Epithelial cell of esophagus (primary cell): ENCODE results near the gene CPLX1.
"Not testable (repeated sequence)": the region's sequence is repeated elsewhere in the genome, so short reads cannot be mapped to it uniquely, and the experiment has no call there.

Experiments used
- DNase-seq: peaks from one replicate; pipeline ENCODE4 v3.0.0; 2010; ENCODE audit warnings: low read depth
- H3K4me3 ChIP-seq: 2 replicates; pipeline ENCODE4 v1.5.1; 2011; ENCODE audit warnings: mild to moderate bottlenecking, low read length, control low read depth
- CTCF ChIP-seq: IDR thresholded peaks from 2 replicates; pipeline ENCODE4 v1.5.1; 2011; ENCODE audit warnings: low read depth, mild to moderate bottlenecking, low read length, control low read depth, inconsistent platforms; ENCODE audit not compliant: insufficient read depth; ENCODE audit errors: missing control alignments

The CPLX1 gene

DNA sequence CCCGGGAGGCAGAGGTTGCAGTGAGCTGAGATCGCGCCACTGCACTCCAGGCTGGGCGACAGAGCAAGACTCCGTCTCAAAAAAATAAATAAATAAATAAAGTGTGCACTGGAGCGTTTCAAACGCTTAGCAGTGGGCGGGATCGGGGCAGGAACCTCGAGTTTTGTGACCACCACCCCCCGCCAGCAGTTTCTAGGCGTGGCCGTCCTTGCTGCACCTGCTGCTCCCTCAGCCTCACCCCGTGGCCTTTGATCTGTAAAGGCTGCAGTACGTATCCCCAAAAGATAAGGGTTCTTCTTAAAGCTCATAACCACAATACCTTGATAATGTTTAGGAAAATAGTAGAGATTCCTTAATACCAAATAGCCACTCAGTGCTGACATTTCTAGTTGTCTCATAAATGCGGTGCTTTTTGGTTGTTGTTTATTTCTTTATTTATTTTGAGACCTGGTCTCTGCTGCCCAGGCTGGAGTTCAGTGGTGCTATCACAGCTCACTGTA, 87.1 kb downstream of the CPLX1 start:
- no peak overlapping the region for H3K4me3 ChIP-seq
- no peak for DNase-seq
- no peak for TF ChIP-seq CTCF

- not testable (repeated sequence) for H3K4me3 ChIP-seq, DNase-seq
Measured at GRCh38 chr4:736561-736960, 89.4 kb downstream of the CPLX1 start.

GRCh38 chr4:735583-735982, 90.3 kb downstream of the CPLX1 start:
- no peak for DNase-seq
- no peak for TF ChIP-seq CTCF
- no peak overlapping the region for H3K4me3 ChIP-seq
